GM18868 (cell line): ENCODE measurements around the gene XRCC3.

Experiments used
- ATAC-seq: cut with Tn5 transposase; IDR thresholded peaks from one replicate; pipeline ENCODE4 v1.9.1; 2021; ENCODE audit warnings: mild to moderate bottlenecking, moderate library complexity; ENCODE audit not compliant: unreplicated experiment

Gene XRCC3

GRCh38 chr14:103696466-103697071, 18.7 kb downstream of the XRCC3 start:
- no peak for ATAC-seq

GRCh38 chr14:103696070-103696402, 19.2 kb downstream of the XRCC3 start:
- ATAC-seq: no peak

GRCh38 chr14:103695296-103696069, 19.8 kb downstream of the XRCC3 start:
- no peak for ATAC-seq

- no peak for ATAC-seq
Observed at GRCh38 chr14:103694572-103695026, 20.7 kb downstream of the XRCC3 start.

- ATAC-seq: no peak
Observed at GRCh38 chr14:103693515-103693914, 21.7 kb downstream of the XRCC3 start.

- no peak for ATAC-seq
Observed at GRCh38 chr14:103692871-103693270, 22.4 kb downstream of the XRCC3 start.

GRCh38 chr14:103692159-103692558, 23.1 kb downstream of the XRCC3 start:
- peak; percentile 19 for ATAC-seq

GRCh38 chr14:103691655-103692054, 23.6 kb downstream of the XRCC3 start:
- ATAC-seq: peak; percentile 54

- no peak for ATAC-seq
Observed at GRCh38 chr14:103690332-103690731, 24.9 kb downstream of the XRCC3 start.

- peak; percentile 48 for ATAC-seq
Observed at GRCh38 chr14:103688906-103689902, 26.0 kb downstream of the XRCC3 start.

GRCh38 chr14:103688441-103688840, 26.8 kb downstream of the XRCC3 start:
- no peak for ATAC-seq

- ATAC-seq: no peak
Observed at GRCh38 chr14:103687712-103688111, 27.5 kb downstream of the XRCC3 start.

- ATAC-seq: no peak
Observed at GRCh38 chr14:103686831-103687485, 28.3 kb downstream of the XRCC3 start.

- ATAC-seq: no peak
Observed at GRCh38 chr14:103685276-103686211, 29.7 kb downstream of the XRCC3 start.

- no peak for ATAC-seq
Observed at GRCh38 chr14:103684871-103685270, 30.4 kb downstream of the XRCC3 start.

- no peak for ATAC-seq
Observed at GRCh38 chr14:103684471-103684870, 30.8 kb downstream of the XRCC3 start.

- ATAC-seq: no peak
Observed at GRCh38 chr14:103683139-103683538, 32.1 kb downstream of the XRCC3 start.

GRCh38 chr14:103680491-103681231, 34.6 kb downstream of the XRCC3 start:
- no peak for ATAC-seq

GRCh38 chr14:103679351-103679750, 35.9 kb downstream of the XRCC3 start:
- ATAC-seq: peak; percentile 55
